MM.1S (cell line): ENCODE data around the gene BMPER.

Source experiments
- DNase-seq: peaks from one replicate; pipeline ENCODE4 v3.0.0-alpha.2; 2015
- H2AFZ ChIP-seq: fragments of 300-600 bp; sonication (generic); 2 replicates; pipeline ENCODE4 v1.6.0; 2016; ENCODE audit warnings: antibody characterized with exemption, low read length
- H3F3A ChIP-seq: fragments of 300-600 bp; sonication (generic); 2 replicates; pipeline ENCODE4 v1.6.1; 2016; ENCODE audit warnings: mild to moderate bottlenecking, antibody characterized with exemption, low read length, moderate library complexity, mixed read lengths; ENCODE audit not compliant: insufficient read depth
- H3K27ac ChIP-seq: fragments of 300-600 bp; sonication (generic); 2 replicates; pipeline ENCODE4 v1.5.1; 2016; ENCODE audit warnings: mild to moderate bottlenecking, low read length
- H3K27me3 ChIP-seq: fragments of 300-600 bp; sonication (generic); replicated peaks from 2 replicates; pipeline ENCODE4 v1.6.0; 2016; ENCODE audit warnings: low read length; ENCODE audit not compliant: insufficient read depth
- H3K36me3 ChIP-seq: fragments of 300-600 bp; sonication (generic); replicated peaks from 2 replicates; pipeline ENCODE4 v1.6.1; 2016; ENCODE audit warnings: mild to moderate bottlenecking, low read length, mixed read lengths; ENCODE audit not compliant: insufficient read depth
- H3K4me1 ChIP-seq: fragments of 300-600 bp; sonication (generic); 2 replicates; pipeline ENCODE4 v1.6.1; 2016; ENCODE audit warnings: low read length, mixed read lengths
- H3K4me2 ChIP-seq: fragments of 300-600 bp; sonication (generic); 2 replicates; pipeline ENCODE4 v1.6.0; 2016; ENCODE audit warnings: low read depth, low read length
- H3K4me3 ChIP-seq: fragments of 300-600 bp; sonication (generic); 2 replicates; pipeline ENCODE4 v1.5.1; 2016; ENCODE audit warnings: low read length, mixed read lengths
- H3K79me2 ChIP-seq: fragments of 300-600 bp; sonication (generic); 2 replicates; pipeline ENCODE4 v1.6.1; 2016; ENCODE audit warnings: mixed run types, low read length, mixed read lengths
- H3K9ac ChIP-seq: fragments of 300-600 bp; sonication (generic); 2 replicates; pipeline ENCODE4 v1.6.1; 2016; ENCODE audit warnings: low read length, mixed read lengths
- H3K9me2 ChIP-seq: fragments of 300-600 bp; sonication (generic); replicated peaks from 2 replicates; pipeline ENCODE4 v1.6.1; 2016; ENCODE audit warnings: mild to moderate bottlenecking, low read length, mixed read lengths; ENCODE audit not compliant: insufficient read depth
- H3K9me3 ChIP-seq: fragments of 300-600 bp; sonication (generic); replicated peaks from 2 replicates; pipeline ENCODE4 v1.6.1; 2016; ENCODE audit warnings: mild to moderate bottlenecking, low read length, mixed read lengths; ENCODE audit not compliant: insufficient read depth
- H4K20me1 ChIP-seq: fragments of 300-600 bp; sonication (generic); 2 replicates; pipeline ENCODE4 v1.6.1; 2016; ENCODE audit warnings: mild to moderate bottlenecking, low read length, moderate library complexity, mixed read lengths; ENCODE audit not compliant: insufficient read depth
- EZH2 ChIP-seq: fragments of 300-600 bp; sonication (generic); optimal IDR thresholded peaks from 2 replicates; pipeline ENCODE3; 2017; ENCODE audit warnings: low read depth, mild to moderate bottlenecking, antibody characterized with exemption, low read length, mixed read lengths
- EZH2phosphoT487 ChIP-seq: fragments of 300-600 bp; sonication (generic); IDR thresholded peaks from 2 replicates; pipeline ENCODE4 v1.6.1; 2018; ENCODE audit warnings: antibody characterized with exemption, low read length
- TF ChIP-seq, protein P1 (sequence below): fragments of 300-600 bp; sonication (generic); IDR thresholded peaks from 2 replicates; pipeline ENCODE4 v1.5.1; 2016; ENCODE audit warnings: antibody characterized with exemption, low read length, mixed read lengths

BMPER gene

GRCh38 chr7:34054075-34054474 is 148.7 kb downstream of the BMPER start:
- H3K4me3 ChIP-seq, result no peak overlapping the region
- no peak overlapping the region for H2AFZ ChIP-seq
- no peaks in the 10 kb centered on the region for H3F3A ChIP-seq
- no peak overlapping the region for H3K27ac ChIP-seq
- H3K9ac ChIP-seq, result no peak overlapping the region
- no peaks in the 10 kb centered on the region for H3K36me3 ChIP-seq
- no peaks in the 10 kb centered on the region for H3K9me2 ChIP-seq
- no peaks in the 10 kb centered on the region for H4K20me1 ChIP-seq
- DNase-seq, result no peak
- no peaks in the 10 kb centered on the region for H3K27me3 ChIP-seq
- H3K4me2 ChIP-seq, result no peak overlapping the region
- H3K4me1 ChIP-seq, result no peaks in the 10 kb centered on the region
- no peak for TF ChIP-seq EZH2phosphoT487
- TF ChIP-seq EZH2, result no peak
- TF ChIP-seq, protein P1, sequence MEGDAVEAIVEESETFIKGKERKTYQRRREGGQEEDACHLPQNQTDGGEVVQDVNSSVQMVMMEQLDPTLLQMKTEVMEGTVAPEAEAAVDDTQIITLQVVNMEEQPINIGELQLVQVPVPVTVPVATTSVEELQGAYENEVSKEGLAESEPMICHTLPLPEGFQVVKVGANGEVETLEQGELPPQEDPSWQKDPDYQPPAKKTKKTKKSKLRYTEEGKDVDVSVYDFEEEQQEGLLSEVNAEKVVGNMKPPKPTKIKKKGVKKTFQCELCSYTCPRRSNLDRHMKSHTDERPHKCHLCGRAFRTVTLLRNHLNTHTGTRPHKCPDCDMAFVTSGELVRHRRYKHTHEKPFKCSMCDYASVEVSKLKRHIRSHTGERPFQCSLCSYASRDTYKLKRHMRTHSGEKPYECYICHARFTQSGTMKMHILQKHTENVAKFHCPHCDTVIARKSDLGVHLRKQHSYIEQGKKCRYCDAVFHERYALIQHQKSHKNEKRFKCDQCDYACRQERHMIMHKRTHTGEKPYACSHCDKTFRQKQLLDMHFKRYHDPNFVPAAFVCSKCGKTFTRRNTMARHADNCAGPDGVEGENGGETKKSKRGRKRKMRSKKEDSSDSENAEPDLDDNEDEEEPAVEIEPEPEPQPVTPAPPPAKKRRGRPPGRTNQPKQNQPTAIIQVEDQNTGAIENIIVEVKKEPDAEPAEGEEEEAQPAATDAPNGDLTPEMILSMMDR, result no peak
- H3K9me3 ChIP-seq, result no peaks in the 10 kb centered on the region
- H3K79me2 ChIP-seq, result no peaks in the 10 kb centered on the region

GRCh38 chr7:34057136-34057535 is 151.8 kb downstream of the BMPER start:
- no peak overlapping the region for H3K4me2 ChIP-seq
- no peak overlapping the region for H3K27ac ChIP-seq
- H3K9me3 ChIP-seq, result no peaks in the 10 kb centered on the region
- H3K9ac ChIP-seq, result no peak overlapping the region
- no peaks in the 10 kb centered on the region for H3K27me3 ChIP-seq
- no peak overlapping the region for H2AFZ ChIP-seq
- no peak for DNase-seq
- no peaks in the 10 kb centered on the region for H3K79me2 ChIP-seq
- no peaks in the 10 kb centered on the region for H3K36me3 ChIP-seq
- H4K20me1 ChIP-seq, result no peaks in the 10 kb centered on the region
- TF ChIP-seq EZH2 (no peak), EZH2phosphoT487 (no peak)
- TF ChIP-seq, protein P1, result no peak
- H3F3A ChIP-seq, result no peaks in the 10 kb centered on the region
- no peak overlapping the region for H3K4me3 ChIP-seq
- H3K9me2 ChIP-seq, result no peaks in the 10 kb centered on the region
- no peaks in the 10 kb centered on the region for H3K4me1 ChIP-seq

DNA sequence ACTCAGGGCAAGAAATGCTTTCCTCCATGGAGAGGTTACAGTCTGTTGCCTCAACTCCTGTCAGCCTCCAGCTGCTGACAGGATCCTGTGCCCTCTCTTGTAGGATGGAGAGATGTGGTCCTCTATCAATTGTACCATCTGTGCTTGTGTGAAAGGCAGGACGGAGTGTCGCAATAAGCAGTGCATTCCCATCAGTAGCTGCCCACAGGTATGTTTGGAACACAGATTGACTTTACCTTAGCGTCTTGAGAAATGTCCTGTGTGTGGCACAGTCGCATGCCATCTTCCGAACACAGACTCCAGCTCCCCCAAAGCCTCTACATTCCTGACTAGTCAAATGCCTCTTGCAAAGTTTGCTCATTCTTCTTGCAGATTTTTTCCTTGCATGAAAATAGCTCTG is 152.6 kb downstream of the BMPER start:
- Histone ChIP-seq H4K20me1 (no peaks in the 10 kb centered on the region), H3K9me3 (no peaks in the 10 kb centered on the region), H3K36me3 (no peaks in the 10 kb centered on the region), H3K9me2 (no peaks in the 10 kb centered on the region), H3F3A (no peaks in the 10 kb centered on the region), H3K4me1 (no peaks in the 10 kb centered on the region), H3K9ac (no peak overlapping the region), H3K4me2 (no peak overlapping the region), H3K27ac (no peak overlapping the region), H3K4me3 (no peak overlapping the region), H2AFZ (no peak overlapping the region), H3K79me2 (no peaks in the 10 kb centered on the region), H3K27me3 (no peaks in the 10 kb centered on the region)
- TF ChIP-seq EZH2phosphoT487 (no peak), EZH2 (no peak)
- TF ChIP-seq, protein P1, result no peak
- DNase-seq, result no peak

- DNase-seq, result no peak
- H3K27me3 ChIP-seq, result no peaks in the 10 kb centered on the region
- no peaks in the 10 kb centered on the region for H4K20me1 ChIP-seq
- no peaks in the 10 kb centered on the region for H3K9me2 ChIP-seq
- no peak overlapping the region for H3K4me2 ChIP-seq
- H3K79me2 ChIP-seq, result no peaks in the 10 kb centered on the region
- H3F3A ChIP-seq, result no peaks in the 10 kb centered on the region
- no peaks in the 10 kb centered on the region for H3K4me1 ChIP-seq
- TF ChIP-seq, protein P1, result no peak
- TF ChIP-seq EZH2phosphoT487 (no peak), EZH2 (no peak)
- no peaks in the 10 kb centered on the region for H3K9me3 ChIP-seq
- no peaks in the 10 kb centered on the region for H3K36me3 ChIP-seq
- no peak overlapping the region for H3K4me3 ChIP-seq
- no peak overlapping the region for H3K9ac ChIP-seq
- H2AFZ ChIP-seq, result no peak overlapping the region
- no peak overlapping the region for H3K27ac ChIP-seq
These were observed 153.4 kb downstream of the BMPER start for GRCh38 chr7:34058801-34059135.
